Femur (tissue), 1 donor: ENCODE measurements around the gene CEP89.
A peak's percentile ranks its signal among the peaks of the same experiment; 100 is the strongest.
"Not testable (repeated sequence)": the region's sequence is repeated elsewhere in the genome, so short reads cannot be mapped to it uniquely, and the experiment has no call there.

Experiments used
- DNase-seq: peaks from one replicate; pipeline ENCODE4 v3.0.0-alpha.2; 2017

CEP89 gene

DNA sequence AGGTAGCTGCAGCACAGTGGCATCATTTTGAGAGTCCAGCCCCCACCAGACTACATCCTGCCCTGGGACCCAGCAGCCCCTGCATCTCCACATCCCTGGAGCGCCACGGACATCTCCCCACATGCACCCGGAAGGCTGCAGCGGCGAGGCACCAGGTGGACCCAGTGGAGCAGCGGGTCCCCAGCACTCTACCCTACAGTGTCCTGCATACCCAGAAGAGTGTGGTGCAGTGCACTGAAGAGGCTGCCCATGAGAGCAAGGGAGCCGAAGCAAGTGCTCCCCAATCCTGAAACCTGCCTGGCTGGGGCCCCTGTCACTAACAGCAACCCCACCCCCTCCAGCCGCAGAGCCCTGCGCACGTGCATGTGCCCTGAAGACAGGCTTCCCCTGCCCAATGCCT lies 80.9 kb downstream of the CEP89 start:
- no peak for DNase-seq

GRCh38 chr19:32890326-32890725 lies 81.4 kb downstream of the CEP89 start:
- no peak for DNase-seq

- no peak for DNase-seq
Observed at GRCh38 chr19:32889137-32889934, 82.4 kb downstream of the CEP89 start.

GRCh38 chr19:32887572-32888215 lies 84.1 kb downstream of the CEP89 start:
- DNase-seq, result no peak

DNA sequence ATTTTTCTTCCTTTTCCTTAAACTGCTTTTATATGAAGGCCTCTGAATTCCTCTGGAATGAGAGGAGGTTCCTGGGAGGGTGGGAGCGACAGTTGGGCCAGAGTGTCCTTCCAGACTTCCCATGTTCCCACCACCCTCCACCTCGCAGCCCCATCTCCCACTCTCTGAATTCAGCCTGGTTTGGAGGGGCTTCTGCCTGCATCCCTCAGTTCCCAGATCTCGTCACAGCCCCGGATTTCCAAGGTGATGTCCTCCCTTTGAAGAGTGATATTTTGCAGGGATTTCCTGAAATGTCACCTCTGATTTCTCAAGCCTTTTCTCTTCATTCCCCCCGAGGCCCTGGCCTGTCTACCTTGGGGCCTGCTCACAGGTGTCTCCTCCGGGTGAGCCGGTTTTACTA lies 85.5 kb downstream of the CEP89 start:
- no peak for DNase-seq

DNA sequence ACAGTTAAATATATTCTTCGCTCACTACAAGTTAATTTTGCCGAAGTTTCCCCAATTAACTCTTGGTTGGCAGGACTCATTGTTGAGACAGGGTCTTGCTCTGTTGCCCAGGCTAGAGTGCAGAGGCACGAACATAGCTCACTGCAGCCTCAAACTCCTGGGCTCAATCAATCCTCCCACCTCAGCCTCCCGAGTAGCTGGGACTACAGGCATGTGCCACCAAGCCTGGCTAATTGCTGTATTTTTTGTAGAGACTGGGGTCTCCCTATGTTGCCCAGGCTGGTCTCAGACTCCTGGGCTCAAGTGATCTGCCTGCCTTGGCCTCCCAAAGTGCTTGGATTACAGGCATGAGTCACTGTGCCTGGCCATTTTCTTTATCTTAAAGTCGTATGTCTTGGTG lies 86.5 kb downstream of the CEP89 start:
- DNase-seq, result not testable (repeated sequence)

- no peak for DNase-seq
Observed at GRCh38 chr19:32881766-32882165, 90.0 kb downstream of the CEP89 start.

GRCh38 chr19:32880622-32881021 lies 91.1 kb downstream of the CEP89 start:
- DNase-seq, result no peak

DNA sequence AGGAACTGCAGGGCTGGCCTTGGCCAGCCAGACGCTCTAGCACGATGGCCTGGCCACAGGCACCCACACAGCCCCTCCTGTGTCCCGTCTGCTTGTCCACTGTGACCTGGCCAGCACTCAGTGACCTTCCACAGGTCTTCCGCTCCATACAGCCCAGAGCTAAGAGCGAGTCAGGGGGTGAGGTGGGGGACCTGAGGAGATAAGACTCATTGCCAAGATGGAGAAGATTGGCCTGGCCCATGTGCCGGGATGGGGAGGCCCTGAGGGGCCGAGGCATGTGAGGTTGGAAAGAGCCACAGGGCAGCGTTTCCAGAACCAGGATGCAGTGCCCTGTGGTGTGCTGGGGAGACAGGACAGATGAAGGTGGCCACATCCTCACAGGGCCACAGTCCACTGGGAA lies 92.0 kb downstream of the CEP89 start:
- DNase-seq, result no peak

GRCh38 chr19:32878988-32879387 lies 92.8 kb downstream of the CEP89 start:
- no peak for DNase-seq

DNA sequence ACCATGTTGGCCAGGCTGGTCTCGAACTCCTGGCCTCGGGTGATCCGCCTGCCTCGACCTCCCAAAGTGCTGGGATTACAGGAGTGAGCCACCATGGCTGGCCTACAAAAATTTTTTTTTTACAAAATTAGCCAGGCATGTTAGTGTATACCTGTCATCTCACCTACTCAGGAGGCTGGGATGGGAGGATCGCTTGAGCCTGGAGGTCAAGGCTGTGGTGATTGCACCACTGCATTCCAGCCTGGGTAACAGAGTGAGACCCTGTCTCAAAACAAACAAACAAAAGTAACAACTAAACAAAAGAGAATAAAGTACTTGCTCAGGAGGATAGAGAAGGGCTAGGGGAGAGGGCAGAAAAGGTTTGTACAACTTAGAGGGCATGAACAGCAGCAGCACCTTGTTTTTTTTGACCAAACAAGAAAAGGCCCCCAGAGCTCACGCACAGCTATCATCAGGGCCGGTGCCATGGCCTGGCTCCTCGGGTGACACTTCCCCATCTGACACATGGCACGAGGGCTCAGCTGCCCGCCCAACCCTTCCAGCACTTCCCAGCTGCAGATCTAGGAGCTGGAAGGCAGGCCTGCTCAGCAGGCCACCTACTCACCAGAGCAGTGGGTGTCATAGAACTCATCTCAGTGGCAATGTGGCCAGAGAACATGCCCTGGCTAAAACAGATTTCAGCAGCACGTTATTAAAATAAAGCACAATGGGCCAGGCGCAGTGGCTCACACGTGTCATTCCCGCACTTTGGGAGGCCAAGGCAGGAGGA lies 93.6 kb downstream of the CEP89 start:
- DNase-seq, result no peak

DNA sequence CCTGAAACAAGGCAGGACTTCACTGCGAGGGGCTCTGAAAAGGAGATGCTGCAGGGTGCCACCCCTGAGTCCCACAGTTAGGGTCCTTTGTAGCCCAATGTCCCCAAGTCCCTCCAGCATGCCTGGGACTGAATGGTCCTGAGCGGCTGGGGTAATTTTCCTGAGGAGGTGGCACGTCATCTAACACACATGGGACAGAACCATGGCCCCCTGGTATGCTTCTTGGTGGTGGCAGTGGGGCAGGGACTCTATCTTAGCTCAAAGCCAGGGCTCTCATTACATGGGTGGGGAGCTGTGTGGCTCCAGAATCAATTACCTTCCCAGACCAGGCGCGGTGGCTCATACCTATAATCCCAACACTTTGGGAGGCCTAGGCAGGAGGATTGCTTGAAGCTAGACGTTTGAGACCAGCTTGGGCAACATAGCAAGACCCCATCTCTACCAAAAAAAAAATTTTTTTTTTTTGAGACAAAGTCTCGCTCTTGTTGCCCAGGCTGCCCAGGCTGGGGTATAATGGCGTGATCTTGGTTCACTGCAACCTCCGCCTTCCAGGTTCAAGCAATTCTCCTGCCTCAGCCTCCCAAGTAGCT lies 94.3 kb downstream of the CEP89 start:
- DNase-seq, result no peak

GRCh38 chr19:32876919-32877285 lies 94.9 kb downstream of the CEP89 start:
- DNase-seq, result no peak

GRCh38 chr19:32876236-32876918 lies 95.4 kb downstream of the CEP89 start:
- DNase-seq, result no peak

GRCh38 chr19:32875428-32875827 lies 96.3 kb downstream of the CEP89 start:
- DNase-seq, result no peak

GRCh38 chr19:32874605-32875004 lies 97.2 kb downstream of the CEP89 start:
- DNase-seq, result no peak

GRCh38 chr19:32873247-32873959 lies 98.4 kb downstream of the CEP89 start:
- DNase-seq, result no peak

GRCh38 chr19:32872391-32872790 lies 99.4 kb downstream of the CEP89 start:
- no peak for DNase-seq

DNA sequence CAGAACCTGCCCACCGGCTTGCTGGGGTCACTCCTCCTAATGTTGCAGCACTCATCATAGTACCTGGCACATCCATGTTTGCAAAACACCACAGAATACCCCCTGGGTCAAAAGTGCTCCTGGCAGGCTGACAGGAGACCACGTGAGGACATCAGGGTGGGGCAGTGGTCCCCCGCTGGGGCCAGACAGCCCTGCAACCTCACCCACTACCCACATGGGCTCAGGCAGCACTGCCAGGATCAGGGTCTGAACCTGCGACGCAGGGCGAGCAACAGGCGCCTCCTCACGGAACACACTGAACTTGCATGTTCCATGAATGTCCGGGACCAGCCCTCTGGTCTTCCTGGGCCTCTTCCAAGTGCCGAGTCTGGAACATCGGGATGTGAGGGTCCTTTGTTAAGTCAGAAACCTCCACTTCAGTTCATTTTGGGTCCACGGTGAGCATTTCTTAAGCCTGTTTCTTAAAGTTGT lies 100.7 kb downstream of the CEP89 start:
- DNase-seq, result peak; percentile 50

DNA sequence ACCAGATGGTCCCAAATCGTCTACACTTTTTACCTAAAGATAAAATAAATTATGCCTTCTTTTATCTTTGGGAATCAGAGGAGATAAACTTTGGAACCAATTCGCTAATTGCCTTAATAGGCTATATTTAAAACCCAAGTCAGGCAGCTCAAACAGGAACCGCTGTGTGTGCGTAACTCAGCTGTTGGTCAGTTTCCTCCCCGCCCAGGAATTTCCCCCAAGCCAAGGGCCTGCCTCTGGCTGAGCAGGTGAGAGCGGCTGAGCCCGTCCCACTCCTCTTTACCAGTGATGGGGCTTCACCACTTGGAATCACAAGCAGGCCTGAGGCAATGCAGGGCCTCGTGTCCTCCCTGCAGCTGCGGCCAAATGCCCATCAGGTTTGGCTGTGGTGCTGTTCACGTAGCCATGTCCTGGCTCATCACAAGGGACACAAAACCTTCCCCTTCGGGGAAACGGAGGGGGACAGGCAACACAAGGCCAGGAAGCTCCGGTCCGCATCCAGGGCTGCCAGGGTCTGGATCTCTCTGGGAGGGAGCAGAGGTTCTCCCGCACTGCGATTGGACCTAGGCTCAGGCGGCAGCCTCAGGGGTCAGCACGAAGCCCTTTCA lies 101.7 kb downstream of the CEP89 start:
- no peak for DNase-seq

- no peak for DNase-seq
Observed at GRCh38 chr19:32869369-32869965, 102.3 kb downstream of the CEP89 start, which contains the start of gene SLC7A9. TSS of gene SLC7A9 (minus strand) at chr19:32869767. CDS start at chr19:32868534, 1,233 bp downstream.
